ENCODE measurements around the gene PICK1. TPM values are rescaled to one million over a fixed set of nuclear protein-coding genes. Genes with fewer than 3 reads are reported as not detected.

The PICK1 gene
- total and polyA plus RNA-seq, 2 of the 8 experiments (the other 6 are each of a cell fraction or from before 2014, with no cell fraction given): 20.4 to 22.9 TPM

DNA sequence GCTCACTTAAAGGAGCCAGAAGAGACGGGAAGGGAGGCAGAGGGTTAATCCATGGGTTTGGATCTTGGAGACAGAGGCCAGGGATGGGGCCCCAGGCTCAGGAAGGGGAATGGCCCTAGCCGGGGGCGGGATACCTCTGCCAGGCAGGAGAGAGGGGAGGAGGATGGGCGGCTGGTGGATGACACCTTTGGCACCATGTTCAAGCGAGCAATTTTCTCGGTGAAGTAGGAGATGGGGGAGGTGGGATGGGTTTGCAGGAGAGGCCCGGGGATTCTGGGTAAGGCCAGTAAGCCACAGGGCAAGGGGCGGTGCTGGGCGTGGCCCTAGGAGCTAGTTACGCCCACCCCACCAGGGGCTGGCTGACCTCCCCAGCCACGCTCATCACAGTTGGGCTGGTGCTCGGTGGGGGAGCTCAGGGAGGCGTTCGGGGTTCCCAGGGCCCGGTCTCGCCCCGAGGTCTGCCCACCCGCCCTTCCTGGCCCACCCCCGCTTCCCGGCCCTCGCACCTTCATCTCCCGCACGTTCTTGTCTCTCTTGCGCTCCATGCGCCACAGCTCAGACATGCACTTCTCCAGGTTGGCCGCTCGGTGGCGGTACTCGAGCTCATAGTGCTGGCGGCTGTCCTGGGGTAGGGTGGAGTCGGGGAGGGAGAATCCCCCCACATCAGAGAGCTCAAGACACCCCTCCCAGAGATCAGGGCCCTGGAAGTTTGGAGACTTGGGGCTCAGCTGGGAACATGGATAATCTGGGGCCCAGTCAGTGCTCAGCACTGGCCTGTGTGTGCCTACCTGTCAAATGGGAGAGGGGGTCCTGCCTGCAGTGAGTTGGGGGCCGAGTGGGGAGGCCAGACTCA is 40.6 kb downstream of the PICK1 start:
- Histone ChIP-seq H3K9ac (replicated peaks in 1 of 4; ENCODE audit: extremely low read depth in 1 of 4, low read depth in 3 of 4, low read length in 3 of 4) (peak overlapping the region in 1 of 4 experiments; percentile 16; a peak in 2 of 7 replicates), H3K14ac (ENCODE audit: insufficient read length) (no peak overlapping the region), H3K27me3 (replicated peaks in 1 of 4; ENCODE audit: control insufficient read depth in 3 of 4, extremely low read depth in 1 of 4, insufficient read depth in 3 of 4, low read length in 3 of 4) (no peaks in the 10 kb centered on the region), H3K23ac (ENCODE audit: insufficient read length) (no peak overlapping the region), H3K27ac (ENCODE audit: low read depth, low read length) (no peak overlapping the region), H2BK20ac (ENCODE audit: low read length) (no peak overlapping the region), H3K18ac (ENCODE audit: extremely low read depth, low read length) (no peak overlapping the region; the same call in none of the 2 replicates), H3K79me1 (ENCODE audit: low read depth, low read length) (no peaks in the 10 kb centered on the region), H2AFZ (ENCODE audit: low read length) (no peak overlapping the region), H2BK120ac (replicated peaks; ENCODE audit: low read depth, low read length) (no peak overlapping the region), H4K20me1 (replicated peaks in 1 of 2; ENCODE audit: control insufficient read depth in 1 of 2, insufficient read depth in 2 of 2, low read length in 2 of 2) (peaks cover 0 to 2% of the 10 kb centered on the region in 2 experiments), H3K36me3 (ENCODE audit: control insufficient read depth in 2 of 4, insufficient read depth in 4 of 4, low read length in 3 of 4) (no peaks in the 10 kb centered on the region), H3K4me3 (ENCODE audit: extremely low read depth in 1 of 4, insufficient read depth in 2 of 4, low read depth in 3 of 4, low read length in 4 of 4) (peak overlapping the region; percentile 32 to 60 (median 42)), H4K8ac (ENCODE audit: extremely low read depth, insufficient read depth, low read length) (no peak overlapping the region), H3K79me2 (ENCODE audit: control insufficient read depth in 1 of 2, insufficient read depth in 2 of 2, low read length in 2 of 2) (no peaks in the 10 kb centered on the region), H4K91ac (replicated peaks; ENCODE audit: insufficient read length, low read length) (no peak overlapping the region), H3K23me2 (ENCODE audit: low read depth, low read length) (peaks cover 4% of the 10 kb centered on the region; the same call in 1 of the 2 replicates), H3K9me3 (ENCODE audit: insufficient read depth in 2 of 2, low read depth in 1 of 2, low read length in 1 of 2) (no peaks in the 10 kb centered on the region), H4K5ac (ENCODE audit: insufficient read length, low read depth, low read length) (peak overlapping the region; percentile 41), H3K56ac (replicated peaks; ENCODE audit: insufficient read length, low read depth, low read length) (no peak overlapping the region), H2AK5ac (ENCODE audit: low read depth, low read length) (peak overlapping the region; percentile 40; the same call in 1 of the 2 replicates), H2BK5ac (ENCODE audit: low read depth, low read length) (peak overlapping the region; percentile 75; the same call in 1 of the 2 replicates), H2BK15ac (ENCODE audit: low read length) (peak overlapping the region; percentile 72; the same call in 1 of the 2 replicates), H3K4me2 (ENCODE audit: insufficient read depth in 1 of 2, low read depth in 2 of 2, low read length in 2 of 2) (peak overlapping the region; percentile 74 to 85), H3K4ac (replicated peaks; ENCODE audit: insufficient read length, low read depth, low read length) (peak overlapping the region; percentile 83), H3K4me1 (replicated peaks in 1 of 4; ENCODE audit: control insufficient read depth in 3 of 4, insufficient read depth in 4 of 4, low read length in 3 of 4) (peaks cover 0 to 6% (median 4%) of the 10 kb centered on the region in 4 experiments; a peak in 5 of 7 replicates), H2BK12ac (ENCODE audit: low read depth, low read length) (peak overlapping the region; percentile 77; the same call in 1 of the 2 replicates)
- DNase-seq (ENCODE audit: low read depth in 1 of 2, low spot score in 2 of 2) (peak in 1 of 2 experiments; percentile 91), FAIRE-seq (peak; percentile 52)
- CTCF ChIA-PET (ENCODE audit: partially characterized antibody): interaction anchor here (0.6 to 13.7 kb wide), 45 partner anchors 8 to 492 kb away, joined by 3 to 264 read pairs (median 5); partner anchors contain the start of genes BAIAP2L2, MAFF, PICK1 and PLA2G6
- WGBS, 2 experiments (ENCODE audit: extremely low coverage in 1 of 2, insufficient coverage in 1 of 2, insufficient read length in 1 of 2, insufficient replicate concordance in 2 of 2, low coverage in 1 of 2, low lambda C conversion rate in 2 of 2, missing lambda C conversion rate in 1 of 2): 8% methylated on average over 25 of the region's 32 CpGs; no CpG with 5 or more reads in 1 of the 2 experiments
- POLR2A ChIA-PET (ENCODE audit: partially characterized antibody): interaction anchor here (0.7 to 3.2 kb wide), 11 partner anchors 8 to 167 kb away, joined by 3 to 10 read pairs (median 4); partner anchors contain the start of genes BAIAP2L2 and MAFF
- TF ChIP-seq SP1 (IDR thresholded peaks at IDR 0.05; ENCODE audit: low read depth, low read length): peak; percentile 56; the same call in 1 of the 2 replicates
- TF ChIP-seq CBX8 (IDR thresholded peaks at IDR 0.05; ENCODE audit: borderline replicate concordance, low read depth, low read length): no peak
- no peak for TF ChIP-seq GABPA (IDR thresholded peaks at IDR 0.05; ENCODE audit: borderline replicate concordance, insufficient read depth, low read length)
- TF ChIP-seq GTF2F1 (IDR thresholded peaks at IDR 0.05; ENCODE audit: borderline replicate concordance, low read depth, low read length): no peak
- no peak; a peak in 1 of 3 replicates for TF ChIP-seq POLR2A (IDR thresholded peaks at IDR 0.05; ENCODE audit: control extremely low read depth in 1 of 2, low read depth in 2 of 2, low read length in 2 of 2)
- TF ChIP-seq EGR1 (IDR thresholded peaks at IDR 0.05; ENCODE audit: borderline replicate concordance, low read depth, low read length): no peak; the same call in 1 of the 2 replicates
- TF ChIP-seq RXRA (IDR thresholded peaks at IDR 0.05; ENCODE audit: insufficient read depth, low read depth, low read length): no peak
- TF ChIP-seq, protein P1, sequence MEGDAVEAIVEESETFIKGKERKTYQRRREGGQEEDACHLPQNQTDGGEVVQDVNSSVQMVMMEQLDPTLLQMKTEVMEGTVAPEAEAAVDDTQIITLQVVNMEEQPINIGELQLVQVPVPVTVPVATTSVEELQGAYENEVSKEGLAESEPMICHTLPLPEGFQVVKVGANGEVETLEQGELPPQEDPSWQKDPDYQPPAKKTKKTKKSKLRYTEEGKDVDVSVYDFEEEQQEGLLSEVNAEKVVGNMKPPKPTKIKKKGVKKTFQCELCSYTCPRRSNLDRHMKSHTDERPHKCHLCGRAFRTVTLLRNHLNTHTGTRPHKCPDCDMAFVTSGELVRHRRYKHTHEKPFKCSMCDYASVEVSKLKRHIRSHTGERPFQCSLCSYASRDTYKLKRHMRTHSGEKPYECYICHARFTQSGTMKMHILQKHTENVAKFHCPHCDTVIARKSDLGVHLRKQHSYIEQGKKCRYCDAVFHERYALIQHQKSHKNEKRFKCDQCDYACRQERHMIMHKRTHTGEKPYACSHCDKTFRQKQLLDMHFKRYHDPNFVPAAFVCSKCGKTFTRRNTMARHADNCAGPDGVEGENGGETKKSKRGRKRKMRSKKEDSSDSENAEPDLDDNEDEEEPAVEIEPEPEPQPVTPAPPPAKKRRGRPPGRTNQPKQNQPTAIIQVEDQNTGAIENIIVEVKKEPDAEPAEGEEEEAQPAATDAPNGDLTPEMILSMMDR (IDR thresholded peaks at IDR 0.05; ENCODE audit: control extremely low read depth in 1 of 3, insufficient read depth in 1 of 3, low read depth in 1 of 3, low read length in 3 of 3): peak; percentile 84 to 86 (median 85)
